GM12864 (cell line): ENCODE data around the gene TAL1.

Source experiments
- DNase-seq: peaks from one replicate; pipeline ENCODE4 v3.0.0-alpha.2; 2011; ENCODE audit warnings: low read depth
- H3K4me3 ChIP-seq: 2 replicates; pipeline ENCODE4 v1.5.1; 2011; ENCODE audit warnings: mild to moderate bottlenecking, low read depth, low read length, control low read depth
- CTCF ChIP-seq: IDR thresholded peaks from 2 replicates; pipeline ENCODE4 v1.5.1; 2011; ENCODE audit warnings: low read depth, mild to moderate bottlenecking, moderate library complexity, low read length, control low read depth, inconsistent platforms; ENCODE audit errors: missing control alignments

The TAL1 gene

GRCh38 chr1:47181955-47182675 lies 49.9 kb downstream of the TAL1 start:
- TF ChIP-seq CTCF = no peak
- no peak for DNase-seq
- no peak overlapping the region for H3K4me3 ChIP-seq

DNA sequence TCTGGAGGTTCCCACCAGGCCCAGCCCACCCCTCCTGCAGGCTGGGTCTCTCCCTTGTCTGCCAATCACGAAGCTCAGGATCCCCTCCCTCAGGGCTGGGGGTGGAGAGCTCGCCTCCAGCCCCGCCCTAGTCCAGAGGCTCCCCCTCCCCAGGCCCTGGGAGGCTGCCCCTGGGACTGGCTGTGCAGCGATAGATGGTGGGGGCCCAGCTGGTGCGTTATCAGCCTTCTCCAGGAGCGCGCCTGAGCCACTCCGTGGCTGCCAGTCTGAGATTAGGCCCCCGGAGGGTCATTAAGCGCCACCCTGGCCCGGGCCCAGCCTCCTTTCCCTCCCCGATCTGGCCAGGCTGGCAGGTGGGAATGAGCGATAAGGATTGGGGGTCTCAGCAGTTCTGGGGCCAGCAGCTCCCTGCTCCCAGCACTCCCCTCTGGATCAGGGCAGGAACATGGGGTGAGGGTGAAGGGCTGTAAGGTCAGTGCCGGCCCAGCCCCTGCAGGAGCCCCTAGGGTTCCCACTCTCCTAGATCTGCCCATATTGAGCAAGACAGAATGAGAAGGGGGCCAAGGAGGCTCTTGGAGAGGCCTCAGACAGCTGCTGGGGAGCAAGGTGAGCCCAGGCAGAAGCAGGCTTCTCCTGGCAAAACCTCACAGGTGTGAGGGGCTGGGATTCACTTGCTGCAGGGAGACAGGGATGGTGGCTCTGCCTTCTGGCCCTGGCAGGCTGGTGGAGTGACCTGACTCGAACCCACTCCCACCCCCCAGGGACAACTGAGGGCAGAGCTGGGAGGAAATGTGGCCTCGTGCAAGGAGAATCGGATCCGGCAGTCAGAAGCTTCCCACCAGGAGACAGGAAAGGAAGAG lies 50.7 kb downstream of the TAL1 start:
- no peak for DNase-seq
- no peak overlapping the region for H3K4me3 ChIP-seq
- TF ChIP-seq CTCF = no peak

- TF ChIP-seq CTCF = no peak
- H3K4me3 ChIP-seq = no peak overlapping the region
- no peak for DNase-seq
These were observed 51.4 kb downstream of the TAL1 start for GRCh38 chr1:47180603-47181094.

DNA sequence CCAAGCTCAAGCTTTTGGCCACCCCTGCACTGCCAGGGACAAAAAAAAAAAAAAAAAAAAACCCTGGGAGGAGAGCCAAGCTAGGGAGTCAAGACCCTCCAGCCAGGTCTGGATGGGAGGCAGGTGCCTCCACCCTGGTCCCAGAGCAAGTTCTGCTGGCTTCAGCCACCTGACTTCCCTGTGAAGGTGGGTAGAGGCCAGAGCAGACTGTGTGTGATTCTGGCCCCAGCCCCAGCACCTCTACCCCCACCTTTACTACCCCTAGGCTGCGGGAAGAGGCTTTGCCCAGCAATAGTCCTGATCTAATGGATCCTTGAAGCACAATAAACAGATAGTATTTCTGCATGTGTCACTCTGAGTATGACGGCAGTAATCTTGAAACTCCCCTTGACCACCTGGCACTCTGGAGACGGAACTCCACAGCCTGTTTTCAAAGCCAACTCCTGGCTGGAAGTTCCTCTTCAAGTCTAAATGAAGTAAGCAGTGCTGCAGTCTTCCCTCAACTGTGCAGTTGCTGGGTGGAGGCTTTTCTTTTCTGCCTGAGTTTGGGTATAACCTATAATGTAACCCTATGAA lies 51.9 kb downstream of the TAL1 start:
- DNase-seq = no peak
- no peak for TF ChIP-seq CTCF
- H3K4me3 ChIP-seq = no peak overlapping the region

- peak; percentile 59 for DNase-seq
- peak overlapping the region; percentile 59 for H3K4me3 ChIP-seq
- TF ChIP-seq CTCF = peak; percentile 95
These were observed 52.7 kb downstream of the TAL1 start for GRCh38 chr1:47179017-47179987.

GRCh38 chr1:47178654-47179016 lies 53.4 kb downstream of the TAL1 start:
- DNase-seq = no peak
- TF ChIP-seq CTCF = no peak
- H3K4me3 ChIP-seq = peak overlapping the region; percentile 59
